H1 (cell line): ENCODE data around the gene ZFAND3. TPM values are rescaled to one million over a fixed set of nuclear protein-coding genes. Genes with fewer than 3 reads are reported as not detected.
A peak's percentile ranks its signal among the peaks of the same experiment; 100 is the strongest.

Experiments used
- CTCF ChIA-PET: fragments of 300-600 bp; sonication (Branson Sonifier 250); formaldehyde crosslinking; loops from one replicate; lab custom pipeline; 2021; ENCODE audit not compliant: partially characterized antibody; lab: Charles Lee
- POLR2A ChIA-PET: fragments of 300-600 bp; sonication (Branson Sonifier 250); formaldehyde crosslinking; loops from one replicate; lab custom pipeline; 2021; ENCODE audit warnings: inconsistent platforms; ENCODE audit not compliant: partially characterized antibody; lab: Charles Lee
- DNase-seq, 2 experiments: peaks; one replicate each; pipeline versions ENCODE4 v3.0.0 to v3.0.0-alpha.2; 2010 to 2022; ENCODE audit warnings: low spot score in 2 of 2, low read depth in 1 of 2, mixed read lengths in 1 of 2
- FAIRE-seq: peaks from 2 replicates; lab custom pipeline; 2011; peaks lifted over from hg19 to GRCh38; lab: Jason Lieb, UNC
- H2AFZ ChIP-seq: 2 replicates; pipeline ENCODE4 v1.8.1; 2012; ENCODE audit warnings: low read length, inconsistent platforms
- H2AK5ac ChIP-seq: 2 replicates; pipeline ENCODE4 v1.6.1; 2013; ENCODE audit warnings: low read depth, low read length
- H2BK120ac ChIP-seq: replicated peaks from 2 replicates; pipeline ENCODE3; 2013; ENCODE audit warnings: low read depth, low read length, inconsistent platforms
- H2BK12ac ChIP-seq: 2 replicates; pipeline ENCODE4 v1.6.1; 2013; ENCODE audit warnings: low read depth, low read length
- H2BK15ac ChIP-seq: 2 replicates; pipeline ENCODE4 v1.6.1; 2013; ENCODE audit warnings: low read length
- H2BK20ac ChIP-seq: 2 replicates; pipeline ENCODE4 v1.6.1; 2013; ENCODE audit warnings: low read length
- H2BK5ac ChIP-seq: 2 replicates; pipeline ENCODE4 v1.6.1; 2013; ENCODE audit warnings: low read depth, low read length
- H3K14ac ChIP-seq: 2 replicates; pipeline ENCODE4 v1.6.1; 2013; ENCODE audit warnings: inconsistent platforms; ENCODE audit not compliant: insufficient read length
- H3K18ac ChIP-seq: 2 replicates; pipeline ENCODE4 v1.6.1; 2013; ENCODE audit warnings: low read length; ENCODE audit errors: extremely low read depth
- H3K23ac ChIP-seq: 2 replicates; pipeline ENCODE4 v1.6.1; 2013; ENCODE audit warnings: inconsistent platforms; ENCODE audit not compliant: insufficient read length
- H3K23me2 ChIP-seq: 2 replicates; pipeline ENCODE4 v1.6.1; 2013; ENCODE audit warnings: low read depth, low read length
- H3K27ac ChIP-seq: 2 replicates; pipeline ENCODE4 v1.6.1; 2011; ENCODE audit warnings: low read depth, low read length, inconsistent platforms
- H3K27me3 ChIP-seq, 4 experiments: replicated peaks in 1 of 4; 1 replicate in 1 of 4; 2 replicates in 3 of 4; pipeline versions ENCODE4 v1.6.1 to v1.8.1; 2011 to 2013; ENCODE audit warnings: low read length in 3 of 4, mild to moderate bottlenecking in 3 of 4, inconsistent platforms in 2 of 4, mixed read lengths in 2 of 4, moderate library complexity in 1 of 4; ENCODE audit not compliant: control insufficient read depth in 3 of 4, insufficient read depth in 3 of 4; ENCODE audit errors: extremely low read depth in 1 of 4
- H3K36me3 ChIP-seq, 4 experiments: 2 replicates each; pipeline versions ENCODE4 v1.6.1 to v1.8.1; 2011 to 2013; ENCODE audit warnings: mild to moderate bottlenecking in 4 of 4, low read length in 3 of 4, moderate library complexity in 2 of 4, control low read depth in 1 of 4, inconsistent platforms in 1 of 4; ENCODE audit not compliant: insufficient read depth in 4 of 4, control insufficient read depth in 2 of 4
- H3K4ac ChIP-seq: replicated peaks from 2 replicates; pipeline ENCODE3; 2013; ENCODE audit warnings: low read length, low read depth, mixed read lengths, inconsistent platforms; ENCODE audit not compliant: insufficient read length
- H3K4me1 ChIP-seq, 4 experiments: replicated peaks in 1 of 4; 1 replicate in 1 of 4; 2 replicates in 3 of 4; pipeline versions ENCODE4 v1.6.1 to v1.8.1; 2011 to 2013; ENCODE audit warnings: low read length in 3 of 4, inconsistent platforms in 2 of 4, mixed read lengths in 1 of 4; ENCODE audit not compliant: insufficient read depth in 4 of 4, control insufficient read depth in 3 of 4
- H3K4me2 ChIP-seq, 2 experiments: 2 replicates each; pipeline versions ENCODE4 v1.6.1 to v1.8.1; 2011 to 2013; ENCODE audit warnings: low read depth in 2 of 2, low read length in 2 of 2, control low read depth in 1 of 2, inconsistent platforms in 1 of 2, mild to moderate bottlenecking in 1 of 2; ENCODE audit not compliant: insufficient read depth in 1 of 2
- H3K4me3 ChIP-seq, 4 experiments: fragments of 200-600, 300-600 bp in 1 of 4; sonication (generic), shearing (Covaris generic), sonication (Bioruptor Twin) in 1 of 4; 2 replicates each; pipeline versions ENCODE4 v1.5.1 to v1.8.1; 2011 to 2016; ENCODE audit warnings: low read length in 4 of 4, low read depth in 3 of 4, control low read depth in 2 of 4, inconsistent platforms in 2 of 4, mild to moderate bottlenecking in 2 of 4, mixed read lengths in 1 of 4, moderate library complexity in 1 of 4; ENCODE audit not compliant: insufficient read depth in 2 of 4; ENCODE audit errors: extremely low read depth in 1 of 4
- H3K56ac ChIP-seq: replicated peaks from 2 replicates; pipeline ENCODE3; 2013; ENCODE audit warnings: low read depth, mild to moderate bottlenecking, mixed read lengths, low read length, inconsistent platforms; ENCODE audit not compliant: insufficient read length
- H3K79me1 ChIP-seq: 2 replicates; pipeline ENCODE4 v1.6.1; 2013; ENCODE audit warnings: low read depth, low read length, control low read depth
- H3K79me2 ChIP-seq, 2 experiments: 2 replicates each; pipeline versions ENCODE4 v1.6.1 to v1.8.1; 2012 to 2013; ENCODE audit warnings: low read length in 2 of 2, mild to moderate bottlenecking in 2 of 2, inconsistent platforms in 1 of 2; ENCODE audit not compliant: insufficient read depth in 2 of 2, control insufficient read depth in 1 of 2
- H3K9ac ChIP-seq, 4 experiments: replicated peaks in 1 of 4; 1 replicate in 1 of 4; 2 replicates in 3 of 4; pipeline versions ENCODE4 v1.6.1 to v1.8.1; 2011 to 2013; ENCODE audit warnings: low read depth in 3 of 4, low read length in 3 of 4, control low read depth in 2 of 4, mild to moderate bottlenecking in 2 of 4, moderate library complexity in 2 of 4, inconsistent platforms in 1 of 4; ENCODE audit errors: extremely low read depth in 1 of 4
- H3K9me3 ChIP-seq, 2 experiments: 2 replicates each; pipeline versions ENCODE4 v1.6.1 to v1.8.1; 2012 to 2013; ENCODE audit warnings: mild to moderate bottlenecking in 2 of 2, moderate library complexity in 2 of 2, control low read depth in 1 of 2, inconsistent platforms in 1 of 2, low read depth in 1 of 2, low read length in 1 of 2, mixed read lengths in 1 of 2; ENCODE audit not compliant: insufficient read depth in 2 of 2
- H4K20me1 ChIP-seq, 2 experiments: replicated peaks in 1 of 2; 2 replicates each; pipeline versions ENCODE3 to v1.8.1; 2011 to 2013; ENCODE audit warnings: inconsistent platforms in 2 of 2, low read length in 2 of 2, mild to moderate bottlenecking in 1 of 2; ENCODE audit not compliant: insufficient read depth in 2 of 2, control insufficient read depth in 1 of 2
- H4K5ac ChIP-seq: 2 replicates; pipeline ENCODE4 v1.6.1; 2013; ENCODE audit warnings: low read length, low read depth, mixed read lengths, inconsistent platforms; ENCODE audit not compliant: insufficient read length
- H4K8ac ChIP-seq: 2 replicates; pipeline ENCODE4 v1.8.0; 2013; ENCODE audit warnings: mild to moderate bottlenecking, moderate library complexity, low read length, inconsistent platforms; ENCODE audit not compliant: insufficient read depth; ENCODE audit errors: extremely low read depth
- H4K91ac ChIP-seq: replicated peaks from 2 replicates; pipeline ENCODE3; 2013; ENCODE audit warnings: low read length, mixed read lengths, inconsistent platforms; ENCODE audit not compliant: insufficient read length
- CHD2 ChIP-seq: IDR thresholded peaks from 2 replicates; pipeline ENCODE4 v1.6.1; 2012; ENCODE audit warnings: low read length, improper control_type of control experiment
- CTCF ChIP-seq, 3 experiments: IDR thresholded peaks; 1 replicate in 2 of 3; 2 replicates in 1 of 3; pipeline versions ENCODE4 v1.5.1 to v1.6.1; 2011; ENCODE audit warnings: low read length in 3 of 3, mild to moderate bottlenecking in 3 of 3, inconsistent platforms in 2 of 3, low read depth in 1 of 3, moderate library complexity in 1 of 3; ENCODE audit not compliant: insufficient read depth in 1 of 3; ENCODE audit errors: control extremely low read depth in 1 of 3
- RAD21 ChIP-seq, 2 experiments: IDR thresholded peaks in 1 of 2; conservative IDR thresholded peaks in 1 of 2; 2 replicates each; pipeline ENCODE4 v1.6.1; 2011; ENCODE audit warnings: low read depth in 2 of 2, low read length in 2 of 2, improper control_type of control experiment in 1 of 2, inconsistent platforms in 1 of 2, mild to moderate bottlenecking in 1 of 2, moderate library complexity in 1 of 2
- USF2 ChIP-seq: IDR thresholded peaks from 2 replicates; pipeline ENCODE4 v1.6.1; 2011; ENCODE audit warnings: low read length, improper control_type of control experiment
- WGBS, 2 experiments: shearing (Covaris generic) in 1 of 2; methylation state at CpG; one replicate each; pipeline versions ENCODE4 v1.1.6 to v1.1.7; 2013 to 2015; ENCODE audit warnings: low lambda C conversion rate in 2 of 2, mixed read lengths in 2 of 2, inconsistent platforms in 1 of 2, low coverage in 1 of 2, missing lambda C conversion rate in 1 of 2; ENCODE audit not compliant: insufficient replicate concordance in 2 of 2, insufficient coverage in 1 of 2, insufficient read length in 1 of 2; ENCODE audit errors: extremely low coverage in 1 of 2, missing lambda C conversion rate in 1 of 2; 5-methylcytosine and 5-hydroxymethylcytosine counted together
- polyA plus RNA-seq, 7 experiments: library from polyadenylated mRNA; depleted of rRNA in 3 of 7; stranded (reverse) in 5 of 7; unstranded in 2 of 7; fragments of >200 nt in 5 of 7; fragments of 200-250 nt in 2 of 7; gene quantifications; 1 replicate in 5 of 7; 2 replicates in 1 of 7; 4 replicates in 1 of 7; pipeline versions ENCODE4 v1.2.1 to v1.2.3, GENCODE V29; 2011 to 2013; ENCODE audit warnings: missing spikeins in 2 of 7, mixed read lengths in 2 of 7
- total RNA-seq: library from RNA; stranded (reverse); fragmentation: NEBNext Ultra II Directional; extraction: Animal tissue kit (Norgen Biotek cat#: 25700); gene quantifications from 2 replicates; pipeline ENCODE4 v1.2.1, GENCODE V29; 2021

The ZFAND3 gene
- total and polyA plus RNA-seq, 2 of the 8 experiments (the other 6 are each of a cell fraction or from before 2014, with no cell fraction given) = 13.0 to 51.3 TPM

GRCh38 chr6:38169221-38169976 lies 349.9 kb downstream of the ZFAND3 start:
- DNase-seq (no peak), FAIRE-seq (no peak)
- Histone ChIP-seq H4K91ac (peak overlapping the region; percentile 11), H3K79me2 (no peaks in the 10 kb centered on the region), H3K9me3 (no peaks in the 10 kb centered on the region), H3K56ac (no peak overlapping the region), H3K23me2 (no peaks in the 10 kb centered on the region), H2AK5ac (peak overlapping the region; percentile 34; the same call in 1 of the 2 replicates), H2BK12ac (peak overlapping the region; percentile 84; the same call in 1 of the 2 replicates), H3K9ac (no peak overlapping the region), H4K8ac (no peak overlapping the region), H3K4me2 (no peak overlapping the region), H3K36me3 (no peaks in the 10 kb centered on the region), H3K27me3 (no peaks in the 10 kb centered on the region), H3K23ac (no peak overlapping the region), H3K4ac (no peak overlapping the region), H2BK5ac (no peak overlapping the region), H3K27ac (no peak overlapping the region), H2AFZ (no peak overlapping the region), H3K79me1 (no peaks in the 10 kb centered on the region), H4K20me1 (no peaks in the 10 kb centered on the region), H3K4me3 (no peak overlapping the region), H3K18ac (no peak overlapping the region), H4K5ac (no peak overlapping the region), H2BK120ac (no peak overlapping the region), H2BK20ac (no peak overlapping the region), H2BK15ac (no peak overlapping the region), H3K14ac (no peak overlapping the region), H3K4me1 (peaks cover 0 to 30% (median 9%) of the 10 kb centered on the region in 4 experiments; a peak in 6 of 7 replicates)
- ChIA-PET CTCF (interaction anchor here (0.9 to 3.0 kb wide), 8 partner anchors 8 to 136 kb away, joined by 3 to 12 read pairs (median 4); no protein-coding TSS in a partner anchor), POLR2A (interaction anchor here (0.7 kb wide), 1 partner anchor 18 kb away, joined by 3 read pairs; no protein-coding TSS in a partner anchor)
- TF ChIP-seq CTCF (IDR thresholded peaks at IDR 0.05; ENCODE audit: control extremely low read depth in 1 of 3, insufficient read depth in 1 of 3, low read depth in 1 of 3, low read length in 3 of 3) = peak in 2 of 3 experiments; percentile 36 to 42; a peak in 3 of 4 replicates
- TF ChIP-seq USF2 = no peak
- peak; percentile 23 to 53 for TF ChIP-seq RAD21 (IDR thresholded peaks at IDR 0.05 in 1 of 2, conservative IDR thresholded peaks at IDR 0.05 in 1 of 2; ENCODE audit: low read depth in 2 of 2, low read length in 2 of 2)
- TF ChIP-seq CHD2 = no peak
- 82% methylated on average over 12 of the region's 20 CpGs; no CpG with 5 or more reads in 1 of the 2 experiments for WGBS, 2 experiments
